DMS53 treated with DMSO at 0.1 percent for 48 hours (cell line): ENCODE measurements around the gene PDHX.
"Not testable (repeated sequence)": the region's sequence is repeated elsewhere in the genome, so short reads cannot be mapped to it uniquely, and the experiment has no call there.

Experiments
- DNase-seq: peaks from one replicate; lab custom pipeline; 2025; ENCODE audit not compliant: unreplicated experiment; lab: John Stamatoyannopoulos, UW

Gene PDHX

GRCh38 chr11:34916015-34916842, at the start of gene PDHX, which contains the start of gene APIP:
Gene PDHX (plus strand): TSS chr11:34916618. CDS start chr11:34916656, 38 bp downstream.
Gene APIP (minus strand): TSS chr11:34916379. CDS start chr11:34916284, 95 bp downstream.
- DNase-seq: peak; percentile 75

GRCh38 chr11:34869425-34869824, 47.0 kb upstream of the PDHX start:
- DNase-seq: no peak

GRCh38 chr11:34870548-34871196, 45.7 kb upstream of the PDHX start:
- no peak for DNase-seq

- no peak for DNase-seq
These were observed 42.2 kb upstream of the PDHX start for GRCh38 chr11:34874202-34874601.

- no peak for DNase-seq
These were observed 38.9 kb upstream of the PDHX start for GRCh38 chr11:34877375-34877975.

- DNase-seq: no peak
These were observed 34.5 kb upstream of the PDHX start for GRCh38 chr11:34881900-34882299.

GRCh38 chr11:34886609-34887008, 29.8 kb upstream of the PDHX start:
- no peak for DNase-seq

GRCh38 chr11:34887260-34887659, 29.2 kb upstream of the PDHX start:
- no peak for DNase-seq

GRCh38 chr11:34890089-34890488, 26.3 kb upstream of the PDHX start:
- no peak for DNase-seq

- DNase-seq: peak; percentile 52
These were observed 25.6 kb upstream of the PDHX start for GRCh38 chr11:34890812-34891211.

GRCh38 chr11:34891611-34892010, 24.8 kb upstream of the PDHX start:
- no peak for DNase-seq

- DNase-seq: no peak
These were observed 23.0 kb upstream of the PDHX start for GRCh38 chr11:34893416-34893815.

- DNase-seq: not testable (repeated sequence)
These were observed 20.2 kb upstream of the PDHX start for GRCh38 chr11:34896191-34896590.

GRCh38 chr11:34897171-34897870, 19.1 kb upstream of the PDHX start:
- no peak for DNase-seq

- DNase-seq: no peak
These were observed 17.9 kb upstream of the PDHX start for GRCh38 chr11:34898474-34898873.

- no peak for DNase-seq
These were observed 16.8 kb upstream of the PDHX start for GRCh38 chr11:34899633-34900016.

GRCh38 chr11:34904421-34904955, 11.9 kb upstream of the PDHX start:
- DNase-seq: no peak

GRCh38 chr11:34905666-34906065, 10.8 kb upstream of the PDHX start:
- DNase-seq: no peak

- DNase-seq: no peak
These were observed 8.4 kb upstream of the PDHX start for GRCh38 chr11:34907934-34908593.

GRCh38 chr11:34909415-34909814, 7.0 kb upstream of the PDHX start:
- no peak for DNase-seq

GRCh38 chr11:34909955-34910354, 6.5 kb upstream of the PDHX start:
- DNase-seq: no peak
